ENCODE results near the gene AJAP1.

DNA sequence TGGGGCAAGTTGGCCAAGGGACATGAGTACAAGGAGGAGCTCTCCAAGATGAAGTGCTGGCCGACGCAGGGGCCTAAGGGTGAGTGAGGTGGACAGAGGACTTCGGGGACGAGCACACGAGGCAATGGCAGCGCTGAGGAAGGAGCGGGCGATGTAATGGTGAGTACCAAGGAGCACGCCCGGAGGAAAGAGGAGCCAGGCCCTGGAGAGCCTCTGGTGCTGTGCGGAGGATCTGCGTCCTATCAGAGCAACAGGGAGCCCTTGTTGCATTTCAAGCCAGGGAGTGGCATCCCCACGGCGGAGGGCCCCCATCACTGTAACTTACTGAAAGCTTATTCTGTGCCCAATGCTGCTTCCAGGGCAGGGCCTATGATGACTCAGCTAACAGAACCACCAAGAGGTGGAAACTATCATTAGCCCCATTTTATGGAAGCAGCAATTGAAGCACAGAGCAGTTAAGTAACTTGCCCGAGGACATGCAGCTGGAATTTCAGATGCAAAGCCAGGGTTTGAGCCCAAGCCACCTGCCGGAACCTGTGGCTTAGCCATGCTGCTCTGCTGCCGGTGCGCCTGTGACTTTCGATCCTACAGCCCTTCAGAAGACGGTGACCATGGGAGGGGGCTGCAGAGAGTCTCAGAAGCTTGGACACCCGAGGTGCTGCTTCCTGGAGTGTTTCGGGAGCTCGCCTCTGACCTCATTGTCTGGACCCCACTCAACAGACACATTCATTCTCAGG is 17.6 kb upstream of the AJAP1 start:
- TF ChIP-seq YBX1 (IDR thresholded peaks at IDR 0.05) (no peak), SP1 (IDR thresholded peaks at IDR 0.05; ENCODE audit: low read depth, low read length) (no peak), TBL1XR1 (IDR thresholded peaks at IDR 0.05; ENCODE audit: low read depth, low read length) (no peak), CTCF (IDR thresholded peaks at IDR 0.05 in 2 of 3, conservative IDR thresholded peaks at IDR 0.05 in 1 of 3; ENCODE audit: control insufficient read depth in 2 of 3, extremely low read depth in 1 of 3, insufficient read depth in 1 of 3, low read depth in 3 of 3, low read length in 3 of 3) (no peak), POLR2A (IDR thresholded peaks at IDR 0.05; ENCODE audit: low read depth, low read length) (no peak), EGR1 (IDR thresholded peaks at IDR 0.05; ENCODE audit: borderline replicate concordance in 1 of 2, low read depth in 2 of 2, low read length in 2 of 2) (no peak), STAT1 (conservative IDR thresholded peaks at IDR 0.05) (no peak), DPF2 (IDR thresholded peaks at IDR 0.05) (no peak), E2F4 (IDR thresholded peaks at IDR 0.05; ENCODE audit: low read depth, low read length) (no peak)
- TF ChIP-seq, protein P1, sequence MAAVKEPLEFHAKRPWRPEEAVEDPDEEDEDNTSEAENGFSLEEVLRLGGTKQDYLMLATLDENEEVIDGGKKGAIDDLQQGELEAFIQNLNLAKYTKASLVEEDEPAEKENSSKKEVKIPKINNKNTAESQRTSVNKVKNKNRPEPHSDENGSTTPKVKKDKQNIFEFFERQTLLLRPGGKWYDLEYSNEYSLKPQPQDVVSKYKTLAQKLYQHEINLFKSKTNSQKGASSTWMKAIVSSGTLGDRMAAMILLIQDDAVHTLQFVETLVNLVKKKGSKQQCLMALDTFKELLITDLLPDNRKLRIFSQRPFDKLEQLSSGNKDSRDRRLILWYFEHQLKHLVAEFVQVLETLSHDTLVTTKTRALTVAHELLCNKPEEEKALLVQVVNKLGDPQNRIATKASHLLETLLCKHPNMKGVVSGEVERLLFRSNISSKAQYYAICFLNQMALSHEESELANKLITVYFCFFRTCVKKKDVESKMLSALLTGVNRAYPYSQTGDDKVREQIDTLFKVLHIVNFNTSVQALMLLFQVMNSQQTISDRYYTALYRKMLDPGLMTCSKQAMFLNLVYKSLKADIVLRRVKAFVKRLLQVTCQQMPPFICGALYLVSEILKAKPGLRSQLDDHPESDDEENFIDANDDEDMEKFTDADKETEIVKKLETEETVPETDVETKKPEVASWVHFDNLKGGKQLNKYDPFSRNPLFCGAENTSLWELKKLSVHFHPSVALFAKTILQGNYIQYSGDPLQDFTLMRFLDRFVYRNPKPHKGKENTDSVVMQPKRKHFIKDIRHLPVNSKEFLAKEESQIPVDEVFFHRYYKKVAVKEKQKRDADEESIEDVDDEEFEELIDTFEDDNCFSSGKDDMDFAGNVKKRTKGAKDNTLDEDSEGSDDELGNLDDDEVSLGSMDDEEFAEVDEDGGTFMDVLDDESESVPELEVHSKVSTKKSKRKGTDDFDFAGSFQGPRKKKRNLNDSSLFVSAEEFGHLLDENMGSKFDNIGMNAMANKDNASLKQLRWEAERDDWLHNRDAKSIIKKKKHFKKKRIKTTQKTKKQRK (IDR thresholded peaks at IDR 0.05; ENCODE audit: low read depth, low read length), result no peak
- TF ChIP-seq, protein P2, sequence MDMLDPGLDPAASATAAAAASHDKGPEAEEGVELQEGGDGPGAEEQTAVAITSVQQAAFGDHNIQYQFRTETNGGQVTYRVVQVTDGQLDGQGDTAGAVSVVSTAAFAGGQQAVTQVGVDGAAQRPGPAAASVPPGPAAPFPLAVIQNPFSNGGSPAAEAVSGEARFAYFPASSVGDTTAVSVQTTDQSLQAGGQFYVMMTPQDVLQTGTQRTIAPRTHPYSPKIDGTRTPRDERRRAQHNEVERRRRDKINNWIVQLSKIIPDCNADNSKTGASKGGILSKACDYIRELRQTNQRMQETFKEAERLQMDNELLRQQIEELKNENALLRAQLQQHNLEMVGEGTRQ (IDR thresholded peaks at IDR 0.05; ENCODE audit: borderline replicate concordance, low read depth, low read length), result no peak
